Mesenchymal stem cell (in vitro differentiated cells and primary cell): ENCODE measurements around the gene ANXA3.

Experiments
- DNase-seq: peaks from one replicate; pipeline ENCODE4 v3.0.0-alpha.2; 2013
- H2AFZ ChIP-seq: one replicate; pipeline ENCODE4 v1.6.1; 2013; ENCODE audit warnings: low read depth, mild to moderate bottlenecking, control low read depth, inconsistent platforms, low read length, moderate library complexity
- H2AK5ac ChIP-seq: 2 replicates; pipeline ENCODE4 v1.6.1; 2013; ENCODE audit warnings: low read length, moderate library complexity, mild to moderate bottlenecking, inconsistent platforms; ENCODE audit not compliant: severe bottlenecking
- H2BK120ac ChIP-seq: one replicate; pipeline ENCODE4 v1.6.1; 2013; ENCODE audit warnings: low read depth, mild to moderate bottlenecking, inconsistent platforms, low read length, moderate library complexity
- H2BK12ac ChIP-seq, 2 experiments: one replicate each; pipeline ENCODE4 v1.6.1; 2013; ENCODE audit warnings: inconsistent platforms in 2 of 2, low read length in 2 of 2, mild to moderate bottlenecking in 2 of 2, moderate library complexity in 2 of 2, control low read depth in 1 of 2
- H2BK15ac ChIP-seq: one replicate; pipeline ENCODE4 v1.6.1; 2013; ENCODE audit warnings: mild to moderate bottlenecking, low read depth, inconsistent platforms; ENCODE audit not compliant: poor library complexity, severe bottlenecking
- H2BK5ac ChIP-seq: 2 replicates; pipeline ENCODE4 v1.6.1; 2013; ENCODE audit warnings: low read depth, mild to moderate bottlenecking, low read length, control low read depth, inconsistent platforms; ENCODE audit not compliant: poor library complexity, severe bottlenecking
- H3K14ac ChIP-seq, 2 experiments: one replicate each; pipeline ENCODE4 v1.6.1; 2013; ENCODE audit warnings: inconsistent platforms in 2 of 2, low read length in 2 of 2, control low read depth in 1 of 2, mild to moderate bottlenecking in 1 of 2, moderate library complexity in 1 of 2
- H3K18ac ChIP-seq, 2 experiments: one replicate each; pipeline ENCODE4 v1.6.1; 2013; ENCODE audit warnings: inconsistent platforms in 2 of 2, low read length in 2 of 2, control low read depth in 1 of 2, low read depth in 1 of 2, mild to moderate bottlenecking in 1 of 2
- H3K23ac ChIP-seq, 2 experiments: one replicate each; pipeline ENCODE4 v1.6.1; 2013; ENCODE audit warnings: inconsistent platforms in 2 of 2, low read length in 2 of 2, mild to moderate bottlenecking in 2 of 2, moderate library complexity in 2 of 2, control low read depth in 1 of 2
- H3K27ac ChIP-seq: 2 replicates; pipeline ENCODE4 v1.5.1; 2013; ENCODE audit warnings: mild to moderate bottlenecking, moderate library complexity, low read length, control low read depth, inconsistent platforms; ENCODE audit not compliant: poor library complexity, severe bottlenecking
- H3K27me3 ChIP-seq, 2 experiments: 2 replicates each; pipeline versions ENCODE4 v1.6.1 to v1.7.0; 2013; ENCODE audit warnings: low read length in 2 of 2, mild to moderate bottlenecking in 2 of 2, moderate library complexity in 2 of 2, control low read depth in 1 of 2, inconsistent platforms in 1 of 2; ENCODE audit not compliant: control insufficient read depth in 1 of 2, insufficient read depth in 1 of 2
- H3K36me3 ChIP-seq, 2 experiments: 2 replicates each; pipeline versions ENCODE4 v1.6.1 to v1.7.0; 2013; ENCODE audit warnings: low read length in 2 of 2, control low read depth in 1 of 2, inconsistent platforms in 1 of 2, low read depth in 1 of 2, mild to moderate bottlenecking in 1 of 2; ENCODE audit not compliant: insufficient read depth in 2 of 2, control insufficient read depth in 1 of 2
- H3K4ac ChIP-seq, 2 experiments: one replicate each; pipeline ENCODE4 v1.6.1; 2013; ENCODE audit warnings: inconsistent platforms in 2 of 2, low read length in 2 of 2, mild to moderate bottlenecking in 2 of 2, moderate library complexity in 2 of 2, control low read depth in 1 of 2, low read depth in 1 of 2
- H3K4me1 ChIP-seq: 2 replicates; pipeline ENCODE4 v1.6.1; 2013; ENCODE audit warnings: low read depth, low read length, control low read depth; ENCODE audit not compliant: control insufficient read depth, insufficient read depth
- H3K4me2 ChIP-seq: 2 replicates; pipeline ENCODE4 v1.6.1; 2013; ENCODE audit warnings: low read length, mild to moderate bottlenecking, inconsistent platforms; ENCODE audit not compliant: poor library complexity, severe bottlenecking
- H3K4me3 ChIP-seq, 2 experiments: 2 replicates each; pipeline versions ENCODE4 v1.5.1 to v1.7.0; 2013; ENCODE audit warnings: low read length in 2 of 2, mild to moderate bottlenecking in 2 of 2, control low read depth in 1 of 2, low read depth in 1 of 2; ENCODE audit not compliant: insufficient read depth in 1 of 2
- H3K79me1 ChIP-seq: replicated peaks from 2 replicates; pipeline ENCODE4 v1.6.1; 2013; ENCODE audit warnings: mild to moderate bottlenecking, control low read depth, low read length, inconsistent platforms; ENCODE audit not compliant: poor library complexity, severe bottlenecking
- H3K9ac ChIP-seq: 2 replicates; pipeline ENCODE4 v1.7.0; 2013; ENCODE audit warnings: mild to moderate bottlenecking, low read length, moderate library complexity
- H3K9me3 ChIP-seq: 2 replicates; pipeline ENCODE4 v1.7.0; 2013; ENCODE audit warnings: mild to moderate bottlenecking, low read length; ENCODE audit not compliant: control insufficient read depth
- H4K8ac ChIP-seq: one replicate; pipeline ENCODE4 v1.6.1; 2013; ENCODE audit warnings: inconsistent platforms, mild to moderate bottlenecking, low read length, moderate library complexity
- H4K91ac ChIP-seq: one replicate; pipeline ENCODE4 v1.6.1; 2013; ENCODE audit warnings: mild to moderate bottlenecking, low read length, inconsistent platforms
- WGBS: methylation state at CpG from one replicate; pipeline ENCODE4 v1.1.7; 2013; ENCODE audit warnings: mixed read lengths; 5-methylcytosine and 5-hydroxymethylcytosine counted together

ANXA3 gene

GRCh38 chr4:78584863-78585547, 33.4 kb downstream of the ANXA3 start:
- Histone ChIP-seq H3K4me1 (no peaks in the 10 kb centered on the region), H2BK5ac (no peak overlapping the region), H3K14ac (no peak overlapping the region), H3K4ac (no peak overlapping the region), H3K27me3 (no peaks in the 10 kb centered on the region), H3K9me3 (no peaks in the 10 kb centered on the region), H2BK15ac (no peak overlapping the region), H4K91ac (no peak overlapping the region), H2AFZ (no peak overlapping the region), H3K9ac (no peak overlapping the region), H2BK120ac (no peak overlapping the region), H3K36me3 (peaks cover 0 to 15% of the 10 kb centered on the region in 2 experiments), H3K27ac (no peak overlapping the region), H3K18ac (peak overlapping the region in 1 of 2 experiments; percentile 33), H2AK5ac (no peak overlapping the region), H4K8ac (peak overlapping the region; percentile 23), H2BK12ac (no peak overlapping the region), H3K4me3 (no peak overlapping the region), H3K23ac (no peak overlapping the region), H3K79me1 (no peaks in the 10 kb centered on the region), H3K4me2 (no peak overlapping the region)
- WGBS, result 87% methylated on average over 4 of the region's 4 CpGs
- peak; percentile 15 for DNase-seq

- H4K8ac ChIP-seq, result no peak overlapping the region
- peak; percentile 15 for DNase-seq
- 0% methylated on average over 1 of the region's 1 CpG for WGBS
- H3K18ac ChIP-seq, result no peak overlapping the region
- no peak overlapping the region for H3K9ac ChIP-seq
- H3K4ac ChIP-seq, result no peak overlapping the region
- no peak overlapping the region for H3K4me3 ChIP-seq
- H2BK12ac ChIP-seq, result no peak overlapping the region
- H3K9me3 ChIP-seq, result no peaks in the 10 kb centered on the region
- no peak overlapping the region for H3K4me2 ChIP-seq
- H2BK5ac ChIP-seq, result no peak overlapping the region
- H3K4me1 ChIP-seq, result no peaks in the 10 kb centered on the region
- no peak overlapping the region for H2BK15ac ChIP-seq
- H3K36me3 ChIP-seq, result peaks cover 0 to 15% of the 10 kb centered on the region in 2 experiments
- H3K27ac ChIP-seq, result no peak overlapping the region
- H2AK5ac ChIP-seq, result no peak overlapping the region
- no peaks in the 10 kb centered on the region for H3K79me1 ChIP-seq
- H3K27me3 ChIP-seq, result no peaks in the 10 kb centered on the region
- no peak overlapping the region for H2BK120ac ChIP-seq
- no peak overlapping the region for H4K91ac ChIP-seq
- H3K14ac ChIP-seq, result no peak overlapping the region
- no peak overlapping the region for H3K23ac ChIP-seq
- H2AFZ ChIP-seq, result no peak overlapping the region
Measured at GRCh38 chr4:78585633-78586032, 34.1 kb downstream of the ANXA3 start.

- Histone ChIP-seq H3K27me3 (no peaks in the 10 kb centered on the region), H4K91ac (no peak overlapping the region), H2BK5ac (no peak overlapping the region), H3K9me3 (no peaks in the 10 kb centered on the region), H3K4ac (no peak overlapping the region), H3K18ac (no peak overlapping the region), H3K36me3 (peaks cover 0 to 13% of the 10 kb centered on the region in 2 experiments), H3K9ac (no peak overlapping the region), H3K79me1 (no peaks in the 10 kb centered on the region), H3K4me3 (no peak overlapping the region), H3K4me1 (no peaks in the 10 kb centered on the region), H4K8ac (no peak overlapping the region), H2BK120ac (no peak overlapping the region), H3K23ac (no peak overlapping the region), H3K14ac (no peak overlapping the region), H2BK15ac (no peak overlapping the region), H2BK12ac (no peak overlapping the region), H2AFZ (no peak overlapping the region), H3K4me2 (no peak overlapping the region), H2AK5ac (no peak overlapping the region), H3K27ac (no peak overlapping the region)
- WGBS, result 63% methylated on average over 4 of the region's 4 CpGs
- DNase-seq, result no peak
Measured at GRCh38 chr4:78588894-78589545, 37.5 kb downstream of the ANXA3 start.

GRCh38 chr4:78591404-78591803, 39.8 kb downstream of the ANXA3 start:
- no peaks in the 10 kb centered on the region for H3K27me3 ChIP-seq
- no peaks in the 10 kb centered on the region for H3K79me1 ChIP-seq
- no peak overlapping the region for H4K8ac ChIP-seq
- H2AFZ ChIP-seq, result no peak overlapping the region
- no peak overlapping the region for H3K14ac ChIP-seq
- H3K23ac ChIP-seq, result no peak overlapping the region
- H3K4ac ChIP-seq, result no peak overlapping the region
- no CpG with 5 or more reads among the region's 2 CpGs for WGBS
- H2BK5ac ChIP-seq, result no peak overlapping the region
- no peak overlapping the region for H3K27ac ChIP-seq
- H2AK5ac ChIP-seq, result no peak overlapping the region
- no peaks in the 10 kb centered on the region for H3K4me1 ChIP-seq
- no peak overlapping the region for H4K91ac ChIP-seq
- no peak overlapping the region for H2BK12ac ChIP-seq
- no peak overlapping the region for H3K9ac ChIP-seq
- H3K18ac ChIP-seq, result no peak overlapping the region
- no peak for DNase-seq
- H3K4me2 ChIP-seq, result no peak overlapping the region
- H3K9me3 ChIP-seq, result no peaks in the 10 kb centered on the region
- no peak overlapping the region for H2BK15ac ChIP-seq
- H3K36me3 ChIP-seq, result peaks cover 0 to 8% of the 10 kb centered on the region in 2 experiments
- no peak overlapping the region for H3K4me3 ChIP-seq
- no peak overlapping the region for H2BK120ac ChIP-seq
